HepG2 (cell line): Measurements from ENCODE around the gene DDR1. TPM values are rescaled to one million over a fixed set of nuclear protein-coding genes. Genes with fewer than 3 reads are reported as not detected.

Experiments
- ATAC-seq: fragments of 200-7000 bp; cut with Tn5 transposase; 3 replicates; pipeline ENCODE4 v1.9.1; 2020; ENCODE audit warnings: mild to moderate bottlenecking, moderate library complexity
- BruUV-seq: library from RNA; stranded (reverse); fragments of 400-500 nt; replicated peaks from 2 replicates; lab custom pipeline; 2021; lab: Mats Ljungman, UMichigan
- CTCF ChIA-PET: fragments of 300-600 bp; formaldehyde crosslinking; extraction: SDS; loops from one replicate; lab custom pipeline; 2021; ENCODE audit warnings: low total read pairs, inconsistent platforms, low intra/inter-chr PET ratio; lab: Yijun Ruan, JAX
- POLR2A ChIA-PET: fragments of 350-600 bp; sonication (Branson Sonifier 250); formaldehyde crosslinking; loops from one replicate; lab custom pipeline; 2020; ENCODE audit warnings: antibody characterized with exemption, inconsistent platforms; lab: Yijun Ruan, JAX
- DNase-seq: peaks from one replicate; pipeline ENCODE4 v3.0.0-alpha.2; 2015; ENCODE audit warnings: low spot score
- FAIRE-seq: peaks from 3 replicates; lab custom pipeline; 2011; peaks lifted over from hg19 to GRCh38; lab: Jason Lieb, UNC
- H2AFZ ChIP-seq: one replicate; pipeline ENCODE4 v1.6.1; 2011; ENCODE audit warnings: low read length, inconsistent platforms
- H3K27ac ChIP-seq: fragments of 300-600 bp; 3 replicates; pipeline ENCODE4 v1.8.0; 2011; ENCODE audit warnings: mixed run types, mild to moderate bottlenecking, mixed read lengths, low read length, inconsistent platforms; ENCODE audit not compliant: insufficient read depth; ENCODE audit errors: extremely low read length
- H3K27me3 ChIP-seq, 2 experiments: fragments of 200-600 bp in 1 of 2; 2 replicates in 1 of 2; 3 replicates in 1 of 2; pipeline versions ENCODE4 v1.6.0 to v1.8.0; 2011; ENCODE audit warnings: low read length in 2 of 2, mild to moderate bottlenecking in 2 of 2, moderate library complexity in 2 of 2, inconsistent platforms in 1 of 2; ENCODE audit not compliant: insufficient read depth in 2 of 2, control insufficient read depth in 1 of 2
- H3K36me3 ChIP-seq, 2 experiments: fragments of 200-600 bp in 1 of 2; replicated peaks in 1 of 2; 2 replicates in 1 of 2; 3 replicates in 1 of 2; pipeline versions ENCODE4 v1.5.1 to v1.8.0; 2011; ENCODE audit warnings: low read length in 2 of 2, inconsistent platforms in 1 of 2; ENCODE audit not compliant: insufficient read depth in 2 of 2, control insufficient read depth in 1 of 2
- H3K4me1 ChIP-seq: 2 replicates; pipeline ENCODE4 v1.5.1; 2012; ENCODE audit warnings: low read length, inconsistent platforms; ENCODE audit not compliant: insufficient read depth
- H3K4me2 ChIP-seq: 2 replicates; pipeline ENCODE4 v1.6.0; 2011; ENCODE audit warnings: low read depth, low read length, inconsistent platforms
- H3K4me3 ChIP-seq, 3 experiments: fragments of 200-600 bp in 1 of 3; sonication (generic), shearing (Covaris generic) in 1 of 3; replicated peaks in 1 of 3; 2 replicates each; pipeline ENCODE4 v1.5.1; 2011 to 2016; ENCODE audit warnings: low read length in 3 of 3, inconsistent platforms in 2 of 3, low read depth in 2 of 3, mild to moderate bottlenecking in 2 of 3, control low read depth in 1 of 3, mixed read lengths in 1 of 3; ENCODE audit not compliant: insufficient read depth in 1 of 3
- H3K79me2 ChIP-seq: one replicate; pipeline ENCODE4 v1.6.1; 2011; ENCODE audit warnings: low read length, inconsistent platforms; ENCODE audit not compliant: insufficient read depth
- H3K9ac ChIP-seq: 2 replicates; pipeline ENCODE4 v1.6.0; 2011; ENCODE audit warnings: mild to moderate bottlenecking, low read depth, low read length, inconsistent platforms; ENCODE audit not compliant: insufficient read depth
- H3K9me3 ChIP-seq: 2 replicates; pipeline ENCODE4 v1.5.1; 2012; ENCODE audit warnings: mild to moderate bottlenecking, low read length
- H4K20me1 ChIP-seq: 2 replicates; pipeline ENCODE4 v1.6.0; 2011; ENCODE audit warnings: inconsistent platforms, mild to moderate bottlenecking, low read length, moderate library complexity; ENCODE audit not compliant: insufficient read depth
- ATF4 ChIP-seq, 2 experiments: fragments of 450-650 bp in 1 of 2; sonication (generic) in 1 of 2; formaldehyde crosslinking; IDR thresholded peaks; 2 replicates each; pipeline versions ENCODE4 v1.5.0 to v1.8.0; 2020 to 2022; ENCODE audit warnings: mild to moderate bottlenecking in 1 of 2, missing genetic modification reagents in 1 of 2
- EED ChIP-seq: sonication (generic); formaldehyde crosslinking; IDR thresholded peaks from 2 replicates; pipeline ENCODE4 v1.5.0; 2020; ENCODE audit warnings: mild to moderate bottlenecking, missing genetic modification reagents
- FOSL2 ChIP-seq: sonication (generic); formaldehyde crosslinking; IDR thresholded peaks from 2 replicates; pipeline ENCODE4 v1.4.0; 2020; ENCODE audit warnings: missing genetic modification reagents
- HOXA9 ChIP-seq: sonication (generic); formaldehyde crosslinking; IDR thresholded peaks from 2 replicates; pipeline ENCODE4 v1.8.1; 2022; ENCODE audit warnings: missing genetic modification reagents, mild to moderate bottlenecking, moderate library complexity, borderline replicate concordance
- KDM5A ChIP-seq: fragments of 200-600 bp; sonication (generic); IDR thresholded peaks from 2 replicates; pipeline ENCODE4 v1.7.0; 2018; ENCODE audit warnings: antibody characterized with exemption, mild to moderate bottlenecking, low read length, borderline replicate concordance
- MBNL3 ChIP-seq: fragments of 250-450 bp; sonication (Bioruptor Pico); conservative IDR thresholded peaks from 2 replicates; pipeline ENCODE4 v1.8.0; 2022; ENCODE audit warnings: mild to moderate bottlenecking, inconsistent platforms
- MED1 ChIP-seq: sonication (generic); formaldehyde crosslinking; IDR thresholded peaks from 2 replicates; pipeline ENCODE4 v1.4.0; 2020; ENCODE audit warnings: missing genetic modification reagents
- ZGPAT ChIP-seq: IDR thresholded peaks from 2 replicates; pipeline ENCODE4 v1.6.1; 2016; ENCODE audit warnings: mild to moderate bottlenecking
- ZNF564 ChIP-seq: sonication (generic); formaldehyde crosslinking; IDR thresholded peaks from 2 replicates; pipeline ENCODE4 v1.8.1; 2023; ENCODE audit warnings: mild to moderate bottlenecking, missing genetic modification reagents
- WGBS: methylation state at CpG from one replicate; pipeline ENCODE4 v1.1.6; 2017; ENCODE audit warnings: low lambda C conversion rate; 5-methylcytosine and 5-hydroxymethylcytosine counted together
- in situ Hi-C: cut with HindIII; loops from 2 replicates; pipeline ENCODE4 v1.10.0; 2017; ENCODE audit warnings: low pct_unique_long_range_greater_than_20kb; ENCODE audit not compliant: extremely low pct_ligation_motif_present
- intact Hi-C: fragments of 100-400 bp; cut with micrococcal nuclease; formaldehyde crosslinking; loops from one replicate; pipeline ENCODE4 v1.10.0; 2022; ENCODE audit not compliant: unreplicated experiment
- polyA plus RNA-seq, 8 experiments: library from polyadenylated mRNA; depleted of rRNA in 3 of 8; stranded (reverse) in 7 of 8; unstranded in 1 of 8; fragments of >200 nt; fragmentation: Illumina TruSeq in 4 of 8; extraction: Trizol in 4 of 8; gene quantifications; 2 replicates each; pipeline versions ENCODE4 v1.2.1 to v1.2.3, GENCODE V29; 2011 to 2016; ENCODE audit warnings: low read depth in 4 of 8, missing spikeins in 1 of 8, mixed read lengths in 1 of 8; ENCODE audit not compliant: insufficient read depth in 1 of 8
- total RNA-seq, 5 experiments: library from RNA; depleted of rRNA; stranded (reverse); fragments of >200 nt; fragmentation: Illumina TruSeq; extraction: Trizol; gene quantifications; 2 replicates each; pipeline ENCODE4 v1.2.3, GENCODE V29; 2016; ENCODE audit warnings: low read depth in 1 of 5

The DDR1 gene
- total and polyA plus RNA-seq, 2 of the 13 experiments (the other 11 are each of a cell fraction or from before 2014, with no cell fraction given), result 16.7 to 20.2 TPM

- no peak overlapping the region for H3K27ac ChIP-seq
- H3K27me3 ChIP-seq, result peaks cover 0 to 20% of the 10 kb centered on the region in 2 experiments; a peak in 4 of 5 replicates
- no peak overlapping the region for H2AFZ ChIP-seq
- H4K20me1 ChIP-seq, result no peaks in the 10 kb centered on the region
- DNase-seq (no peak), ATAC-seq (no peak), FAIRE-seq (no peak)
- in situ Hi-C loops (loop anchor here (5.0 kb wide), 2 partner anchors 49 to 134 kb away; partner anchors contain the start of genes FLOT1 and IER3), intact Hi-C loops (loop anchor here (2.0 to 5.0 kb wide), 3 partner anchors 33 to 154 kb away; partner anchors contain the start of genes GTF2H4 and TUBB)
- peaks cover 4% of the 10 kb centered on the region; the same call in 1 of the 2 replicates for H3K9me3 ChIP-seq
- no peak overlapping the region for H3K4me3 ChIP-seq
- 30% methylated on average over 4 of the region's 4 CpGs for WGBS
- ChIA-PET CTCF (interaction anchor here (0.8 to 3.9 kb wide), 2 partner anchors 47 to 54 kb away, joined by 3 to 76 read pairs; no protein-coding TSS in a partner anchor), POLR2A (interaction anchor here (1.2 to 1.3 kb wide), 2 partner anchors 95 to 132 kb away, joined by 3 to 6 read pairs; partner anchors contain the start of gene IER3)
- peak; percentile 30; the same call in 1 of the 2 replicates for TF ChIP-seq FOSL2 (CRISPR knock-in tag)
- TF ChIP-seq MED1 (CRISPR knock-in tag), result peak; percentile 2; the same call in 1 of the 2 replicates
- no peak for TF ChIP-seq EED (CRISPR knock-in tag)
- no peaks in the 10 kb centered on the region for H3K79me2 ChIP-seq
- H3K9ac ChIP-seq, result no peak overlapping the region
- H3K36me3 ChIP-seq, result no peaks in the 10 kb centered on the region
- no TSS peak for BruUV-seq
- 0 out of 2 replicates have a peak overlapping the region, but pooled peaks have one; percentile 25 for H3K4me2 ChIP-seq
- H3K4me1 ChIP-seq, result peaks cover 33% of the 10 kb centered on the region
Measured at GRCh38 chr6:30876039-30876730, 8.1 kb upstream of the DDR1 start.

GRCh38 chr6:30877419-30878262 is 6.7 kb upstream of the DDR1 start:
- no peaks in the 10 kb centered on the region for H3K79me2 ChIP-seq
- ATAC-seq (peak; percentile 84), FAIRE-seq (peak; percentile 92), DNase-seq (peak; percentile 91)
- in situ Hi-C loops, result loop anchor here (5.0 kb wide), 2 partner anchors 50 to 135 kb away; partner anchors contain the start of genes FLOT1 and IER3
- ChIA-PET CTCF (interaction anchor here (1.2 to 3.9 kb wide), 5 partner anchors 46 to 199 kb away, joined by 3 to 76 read pairs (median 6); no protein-coding TSS in a partner anchor), POLR2A (interaction anchor here (1.2 to 1.3 kb wide), 2 partner anchors 96 to 133 kb away, joined by 3 to 6 read pairs; partner anchors contain the start of gene IER3)
- H3K27me3 ChIP-seq, result peaks cover 6 to 34% of the 10 kb centered on the region in 2 experiments
- no peaks in the 10 kb centered on the region for H4K20me1 ChIP-seq
- peaks cover 48% of the 10 kb centered on the region for H3K4me1 ChIP-seq
- peak overlapping the region; percentile 48 to 69 (median 49) for H3K4me3 ChIP-seq
- H2AFZ ChIP-seq, result peak overlapping the region; percentile 48
- peak overlapping the region; percentile 98 for H3K4me2 ChIP-seq
- no TSS peak for BruUV-seq
- intact Hi-C loops, result loop anchor here (1.0 to 5.0 kb wide), 6 partner anchors 31 to 198 kb away; partner anchors contain the start of genes FLOT1, GTF2H4 and TUBB
- H3K9me3 ChIP-seq, result peaks cover 4% of the 10 kb centered on the region; the same call in 1 of the 2 replicates
- no peaks in the 10 kb centered on the region for H3K36me3 ChIP-seq
- H3K27ac ChIP-seq, result no peak overlapping the region
- H3K9ac ChIP-seq, result peak overlapping the region; percentile 35; the same call in 1 of the 2 replicates
- 5% methylated on average over 15 of the region's 15 CpGs for WGBS
- TF ChIP-seq ZNF564 (CRISPR knock-in tag), result no peak
- no peak for TF ChIP-seq MBNL3 (CRISPR knock-in tag)
- no peak for TF ChIP-seq HOXA9 (CRISPR knock-in tag)
- no peak for TF ChIP-seq ATF4 (CRISPR knock-in tag; IDR thresholded peaks at IDR 0.05)
- TF ChIP-seq KDM5A, result no peak; the same call in 1 of the 2 replicates
- TF ChIP-seq ZGPAT (CRISPR knock-in tag), result peak; percentile 58; the same call in 1 of the 2 replicates
